NCI-H526 treated with DMSO at 0.1 percent for 48 hours (cell line): Measurements from ENCODE around the gene DACH1.

Source experiments
- DNase-seq: peaks from one replicate; lab custom pipeline; 2025; lab: John Stamatoyannopoulos, UW

The DACH1 gene

GRCh38 chr13:71583581-71583980 is 283.4 kb downstream of the DACH1 start:
- no peak for DNase-seq

GRCh38 chr13:71580614-71581013 is 286.4 kb downstream of the DACH1 start:
- no peak for DNase-seq

GRCh38 chr13:71578048-71578447 is 289.0 kb downstream of the DACH1 start:
- DNase-seq, result no peak

- DNase-seq, result no peak
These were observed 289.9 kb downstream of the DACH1 start for GRCh38 chr13:71577127-71577526.

GRCh38 chr13:71576571-71576970 is 290.4 kb downstream of the DACH1 start:
- no peak for DNase-seq

GRCh38 chr13:71546881-71547280 is 320.1 kb downstream of the DACH1 start:
- DNase-seq, result peak; percentile 94

- DNase-seq, result peak; percentile 31
These were observed 326.9 kb downstream of the DACH1 start for GRCh38 chr13:71540098-71540497.

- no peak for DNase-seq
These were observed 330.8 kb downstream of the DACH1 start for GRCh38 chr13:71536201-71536600.

- no peak for DNase-seq
These were observed 342.2 kb downstream of the DACH1 start for GRCh38 chr13:71524613-71525304.

- no peak for DNase-seq
These were observed 342.8 kb downstream of the DACH1 start for GRCh38 chr13:71524245-71524612.

GRCh38 chr13:71522941-71523526 is 344.0 kb downstream of the DACH1 start:
- DNase-seq, result no peak

- DNase-seq, result no peak
These were observed 350.0 kb downstream of the DACH1 start for GRCh38 chr13:71517004-71517403.

- no peak for DNase-seq
These were observed 350.5 kb downstream of the DACH1 start for GRCh38 chr13:71516521-71516920.

- no peak for DNase-seq
These were observed 351.3 kb downstream of the DACH1 start for GRCh38 chr13:71515744-71516038.

GRCh38 chr13:71514900-71515743 is 351.9 kb downstream of the DACH1 start:
- no peak for DNase-seq

- DNase-seq, result no peak
These were observed 353.5 kb downstream of the DACH1 start for GRCh38 chr13:71513411-71514033.

- no peak for DNase-seq
These were observed 363.2 kb downstream of the DACH1 start for GRCh38 chr13:71503781-71504180.

GRCh38 chr13:71499944-71500514 is 367.0 kb downstream of the DACH1 start:
- DNase-seq, result no peak

- DNase-seq, result peak; percentile 97
These were observed 367.8 kb downstream of the DACH1 start for GRCh38 chr13:71499235-71499634.

- DNase-seq, result no peak
These were observed 373.8 kb downstream of the DACH1 start for GRCh38 chr13:71493189-71493588.

- DNase-seq, result no peak
These were observed 374.6 kb downstream of the DACH1 start for GRCh38 chr13:71492346-71492871.

- DNase-seq, result no peak
These were observed 376.0 kb downstream of the DACH1 start for GRCh38 chr13:71491010-71491409.
